Measurements from ENCODE around the gene SLC15A1. TPM values are rescaled to one million over a fixed set of nuclear protein-coding genes. Genes with fewer than 3 reads are reported as not detected.

Gene SLC15A1
- total RNA-seq, 4 donors from 2014 or later = 0.97 to 2.1 TPM; not detected in 2

DNA sequence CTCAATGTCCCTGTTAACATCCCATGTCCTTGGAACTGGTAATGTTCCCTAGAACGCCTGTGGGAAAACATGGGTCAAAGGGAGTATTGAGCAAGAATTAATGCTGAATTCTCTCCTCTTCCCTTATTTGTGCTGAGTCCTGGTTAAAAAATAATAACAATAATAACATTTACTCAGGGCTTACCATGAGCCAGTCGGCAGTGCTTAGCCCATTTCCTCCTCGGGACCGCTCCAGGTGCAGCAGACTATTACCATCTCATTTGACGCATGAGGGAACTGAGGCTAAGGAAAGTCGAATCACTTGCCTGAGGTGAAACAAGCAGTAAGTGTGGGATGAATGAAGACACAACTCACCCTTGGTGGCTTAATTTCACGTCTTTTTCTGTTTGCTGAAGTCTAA is 33.6 kb upstream of the SLC15A1 start:
- no peak for DNase-seq
- intact Hi-C loops (cut with DNase I; ENCODE audit: low total_unique reads) = no loop called here
- Histone ChIP-seq H3K36me3 (no peaks in the 10 kb centered on the region), H3K27me3 (no peaks in the 10 kb centered on the region), H3K9me3 (no peaks in the 10 kb centered on the region), H3K4me3 (no peak overlapping the region), H3K4me1 (no peaks in the 10 kb centered on the region), H3K27ac (no peak overlapping the region)
- no peak for TF ChIP-seq POLR2A (IDR thresholded peaks at IDR 0.05)
- TF ChIP-seq, protein P1, sequence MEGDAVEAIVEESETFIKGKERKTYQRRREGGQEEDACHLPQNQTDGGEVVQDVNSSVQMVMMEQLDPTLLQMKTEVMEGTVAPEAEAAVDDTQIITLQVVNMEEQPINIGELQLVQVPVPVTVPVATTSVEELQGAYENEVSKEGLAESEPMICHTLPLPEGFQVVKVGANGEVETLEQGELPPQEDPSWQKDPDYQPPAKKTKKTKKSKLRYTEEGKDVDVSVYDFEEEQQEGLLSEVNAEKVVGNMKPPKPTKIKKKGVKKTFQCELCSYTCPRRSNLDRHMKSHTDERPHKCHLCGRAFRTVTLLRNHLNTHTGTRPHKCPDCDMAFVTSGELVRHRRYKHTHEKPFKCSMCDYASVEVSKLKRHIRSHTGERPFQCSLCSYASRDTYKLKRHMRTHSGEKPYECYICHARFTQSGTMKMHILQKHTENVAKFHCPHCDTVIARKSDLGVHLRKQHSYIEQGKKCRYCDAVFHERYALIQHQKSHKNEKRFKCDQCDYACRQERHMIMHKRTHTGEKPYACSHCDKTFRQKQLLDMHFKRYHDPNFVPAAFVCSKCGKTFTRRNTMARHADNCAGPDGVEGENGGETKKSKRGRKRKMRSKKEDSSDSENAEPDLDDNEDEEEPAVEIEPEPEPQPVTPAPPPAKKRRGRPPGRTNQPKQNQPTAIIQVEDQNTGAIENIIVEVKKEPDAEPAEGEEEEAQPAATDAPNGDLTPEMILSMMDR (IDR thresholded peaks at IDR 0.05) = no peak

DNA sequence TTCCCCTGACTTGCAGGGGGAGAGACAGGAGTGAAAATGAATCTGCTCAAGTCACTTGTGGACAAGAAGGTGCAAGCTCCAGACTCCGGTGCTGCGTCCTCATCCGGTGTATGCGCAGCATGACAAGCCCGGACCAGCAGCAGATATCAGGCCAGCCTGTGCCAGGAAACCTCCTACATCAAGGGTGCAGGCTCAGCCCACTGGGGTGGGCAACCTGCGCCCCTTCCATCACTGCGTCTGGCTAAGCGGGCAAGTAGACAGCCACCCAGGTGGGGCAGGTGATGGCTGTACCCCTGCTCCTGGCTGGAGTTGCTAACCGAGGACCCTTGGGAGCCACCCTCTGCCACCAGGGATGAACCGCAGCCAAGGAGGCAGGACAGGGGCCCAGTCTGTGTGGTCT is 32.9 kb upstream of the SLC15A1 start:
- no peak for TF ChIP-seq POLR2A (IDR thresholded peaks at IDR 0.05)
- TF ChIP-seq, protein P1 (IDR thresholded peaks at IDR 0.05) = no peak
- Histone ChIP-seq H3K4me3 (no peak overlapping the region), H3K4me1 (no peaks in the 10 kb centered on the region), H3K9me3 (no peaks in the 10 kb centered on the region), H3K27me3 (no peaks in the 10 kb centered on the region), H3K36me3 (no peaks in the 10 kb centered on the region), H3K27ac (no peak overlapping the region)
- DNase-seq = no peak
- intact Hi-C loops (cut with DNase I; ENCODE audit: low total_unique reads) = no loop called here

DNA sequence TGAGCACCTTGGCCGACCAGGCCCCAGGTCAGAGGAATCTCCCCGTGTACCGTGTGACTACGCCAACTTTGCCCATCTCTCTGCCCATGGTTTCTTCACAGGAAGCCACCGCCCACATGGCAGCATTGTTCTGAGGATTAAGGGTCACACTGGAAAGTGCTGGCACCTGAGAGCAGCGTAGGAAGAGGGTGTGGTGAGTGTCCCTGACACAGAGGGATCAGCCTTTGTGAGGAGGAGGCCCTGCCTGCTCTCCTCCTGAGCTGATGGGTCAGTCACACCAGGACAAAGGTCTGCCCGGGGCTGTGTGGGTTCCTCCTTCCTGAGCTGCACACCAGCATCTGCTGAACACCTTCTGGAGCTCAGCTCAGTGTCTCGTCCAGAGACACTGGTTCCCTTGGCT is 32.2 kb upstream of the SLC15A1 start:
- Histone ChIP-seq H3K4me3 (no peak overlapping the region), H3K4me1 (no peaks in the 10 kb centered on the region), H3K9me3 (no peaks in the 10 kb centered on the region), H3K27ac (no peak overlapping the region), H3K36me3 (no peaks in the 10 kb centered on the region), H3K27me3 (no peaks in the 10 kb centered on the region)
- TF ChIP-seq POLR2A (IDR thresholded peaks at IDR 0.05) = no peak
- intact Hi-C loops (cut with DNase I; ENCODE audit: low total_unique reads) = no loop called here
- DNase-seq = no peak

DNA sequence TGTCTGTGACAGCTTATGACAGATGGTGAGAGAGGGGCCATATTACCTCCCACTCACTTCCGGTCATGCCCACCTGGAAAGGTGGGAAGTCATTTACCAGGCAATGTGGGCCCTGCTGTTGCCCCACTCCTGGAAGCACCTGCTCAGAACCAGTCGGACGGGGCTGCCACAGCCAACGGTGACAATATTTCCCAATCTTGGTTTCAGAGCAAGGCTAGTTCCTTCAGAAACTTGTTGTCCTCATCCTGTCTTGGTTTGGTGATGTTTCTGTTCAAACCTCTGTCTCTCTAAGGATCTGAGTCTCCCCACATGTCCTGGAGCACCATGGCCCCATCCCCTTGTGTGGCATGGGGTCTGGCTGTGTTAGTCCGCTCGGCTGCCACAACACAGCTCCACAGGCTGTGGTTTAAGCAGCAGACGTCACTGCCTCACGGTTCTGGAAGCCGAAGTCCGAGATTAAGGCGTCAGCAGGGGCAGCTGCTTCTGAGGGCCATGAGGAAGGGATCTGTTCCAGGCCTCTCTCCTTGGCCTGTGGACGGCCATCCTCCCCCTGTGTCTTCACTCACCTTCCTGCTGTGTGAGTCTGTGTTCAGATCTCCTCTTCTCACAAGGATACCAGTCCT is 31.5 kb upstream of the SLC15A1 start:
- intact Hi-C loops (cut with DNase I; ENCODE audit: low total_unique reads) = no loop called here
- TF ChIP-seq POLR2A (IDR thresholded peaks at IDR 0.05) = no peak
- TF ChIP-seq, protein P1 (IDR thresholded peaks at IDR 0.05) = no peak
- Histone ChIP-seq H3K36me3 (no peaks in the 10 kb centered on the region), H3K4me3 (no peak overlapping the region), H3K4me1 (no peaks in the 10 kb centered on the region), H3K27me3 (no peaks in the 10 kb centered on the region), H3K27ac (no peak overlapping the region), H3K9me3 (no peaks in the 10 kb centered on the region)
- DNase-seq = no peak

DNA sequence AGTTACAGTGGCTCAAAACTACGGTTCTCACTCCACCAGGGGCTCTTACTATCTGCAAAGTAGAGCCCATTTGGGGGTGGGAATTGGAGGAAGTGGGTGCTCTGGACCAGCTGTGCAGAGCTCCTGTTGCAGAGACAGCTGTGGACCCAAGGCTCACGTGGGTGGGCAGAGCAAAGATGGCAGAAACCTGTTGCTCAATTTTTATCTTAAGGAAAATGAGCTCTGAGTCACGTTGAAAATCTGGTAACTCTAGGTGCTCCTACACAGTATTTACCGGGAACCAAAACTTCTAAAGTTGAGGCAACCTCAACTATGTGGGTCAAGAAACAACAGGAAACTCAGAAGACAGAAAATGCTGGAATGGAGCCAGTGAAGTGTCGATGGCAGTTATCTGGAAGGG is 30.2 kb upstream of the SLC15A1 start:
- intact Hi-C loops (cut with DNase I; ENCODE audit: low total_unique reads) = no loop called here
- no peaks in the 10 kb centered on the region for H3K9me3 ChIP-seq
- H3K27me3 ChIP-seq = no peaks in the 10 kb centered on the region
- no peak overlapping the region for H3K4me3 ChIP-seq
- no peak for TF ChIP-seq POLR2A (IDR thresholded peaks at IDR 0.05)
- TF ChIP-seq, protein P1 (IDR thresholded peaks at IDR 0.05) = no peak
- no peak for DNase-seq
- H3K27ac ChIP-seq = no peak overlapping the region
- H3K36me3 ChIP-seq = no peaks in the 10 kb centered on the region
- no peaks in the 10 kb centered on the region for H3K4me1 ChIP-seq

DNA sequence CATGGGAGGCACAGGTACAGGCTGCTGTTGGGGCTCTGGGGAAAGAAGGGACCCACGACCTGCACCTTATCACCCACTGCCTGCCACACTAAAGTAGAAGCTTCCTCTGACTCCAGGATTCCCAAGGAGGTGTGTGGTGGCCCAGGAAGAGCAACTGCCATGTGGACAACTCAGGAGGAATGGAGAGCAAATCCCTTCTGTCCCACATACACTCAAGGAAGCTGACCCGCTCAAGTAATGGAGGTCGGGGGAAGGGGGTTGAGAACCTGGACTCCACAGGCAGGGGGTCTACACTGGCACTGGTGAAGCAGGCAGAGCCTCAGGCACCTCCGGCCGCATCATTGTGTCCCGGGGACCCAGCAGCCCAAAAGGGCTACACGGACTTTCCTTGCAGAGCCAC is 29.4 kb upstream of the SLC15A1 start:
- Histone ChIP-seq H3K4me3 (no peak overlapping the region), H3K27me3 (no peaks in the 10 kb centered on the region), H3K4me1 (no peaks in the 10 kb centered on the region), H3K27ac (no peak overlapping the region), H3K9me3 (no peaks in the 10 kb centered on the region), H3K36me3 (no peaks in the 10 kb centered on the region)
- intact Hi-C loops (cut with DNase I; ENCODE audit: low total_unique reads) = no loop called here
- TF ChIP-seq, protein P1 (IDR thresholded peaks at IDR 0.05) = no peak
- no peak for TF ChIP-seq POLR2A (IDR thresholded peaks at IDR 0.05)
- DNase-seq = no peak

Data from uterus (tissue), 4 donors.